ENCODE data around the gene FAM222A. TPM values are rescaled to one million over a fixed set of nuclear protein-coding genes. Genes with fewer than 3 reads are reported as not detected.

FAM222A gene
- total RNA-seq, 1 experiment from 2014 or later: 2.8 TPM

- no peak overlapping the region for H3K18ac ChIP-seq (ENCODE audit: insufficient read length, low read depth, low read length)
- TF ChIP-seq CTCF (conservative IDR thresholded peaks at IDR 0.05): no peak
- H3K9ac ChIP-seq (ENCODE audit: extremely low read depth, insufficient read length, low read length): no peak overlapping the region
- no peak overlapping the region for H3K23ac ChIP-seq (ENCODE audit: insufficient read length, low read depth, low read length)
- no peak overlapping the region for H3K4me2 ChIP-seq (ENCODE audit: insufficient read depth, insufficient read length, low read length)
- H2AK5ac ChIP-seq (ENCODE audit: insufficient read length, low read length): no peak overlapping the region
- no peak overlapping the region; a peak in 1 of 7 replicates for H3K27ac Mint-ChIP-seq
- H3K23me2 ChIP-seq (ENCODE audit: insufficient read length, low read depth, low read length, poor library complexity, severe bottlenecking): no peaks in the 10 kb centered on the region
- no peak overlapping the region for H2BK15ac ChIP-seq (ENCODE audit: low read depth, low read length)
- H4K8ac ChIP-seq (replicated peaks; ENCODE audit: insufficient read length, low read depth, low read length): no peak overlapping the region
- peaks cover 0 to 7% (median 3%) of the 10 kb centered on the region in 3 experiments; a peak in 2 of 7 replicates for H3K36me3 Mint-ChIP-seq (ENCODE audit: insufficient read depth in 1 of 3, low read depth in 3 of 3)
- H2BK12ac ChIP-seq (ENCODE audit: insufficient read length, low read depth, low read length): no peak overlapping the region
- peaks cover 6 to 12% of the 10 kb centered on the region in 2 experiments; a peak in 4 of 5 replicates for H3K9me3 Mint-ChIP-seq
- H4K20me1 ChIP-seq (ENCODE audit: control insufficient read depth, insufficient read depth, insufficient read length): no peaks in the 10 kb centered on the region
- H3K79me2 ChIP-seq (ENCODE audit: insufficient read depth, low read length): no peaks in the 10 kb centered on the region
- H4K91ac ChIP-seq (ENCODE audit: insufficient read length, low read depth, low read length): no peak overlapping the region
- H3K4me1 ChIP-seq (ENCODE audit: insufficient read depth, low read length): no peaks in the 10 kb centered on the region
- no peak overlapping the region for H3K4ac ChIP-seq (ENCODE audit: low read depth, low read length)
- WGBS (ENCODE audit: extremely low coverage, insufficient read length, low lambda C conversion rate): no CpG with 5 or more reads among the region's 6 CpGs
- H3K27me3 ChIP-seq (ENCODE audit: insufficient read depth, low read length): no peaks in the 10 kb centered on the region
- DNase-seq: peak; percentile 25
- no peak overlapping the region for H3T11ph ChIP-seq (ENCODE audit: low read length)
- H4K5ac ChIP-seq (ENCODE audit: insufficient read length, low read depth, low read length): no peak overlapping the region
- no peak overlapping the region for H3K27ac ChIP-seq (ENCODE audit: insufficient read length, low read depth, low read length)
- H2BK5ac ChIP-seq (ENCODE audit: insufficient read length, low read length): no peak overlapping the region
- H3K14ac ChIP-seq (ENCODE audit: insufficient read depth, low read length): no peak overlapping the region
- no peak overlapping the region for H3K56ac ChIP-seq (ENCODE audit: insufficient read length, low read depth, low read length)
- no peaks in the 10 kb centered on the region for H3K9me3 ChIP-seq (ENCODE audit: control insufficient read depth, low read depth, low read length)
- H3K4me3 Mint-ChIP-seq: no peak overlapping the region
- H3K4me1 Mint-ChIP-seq: peaks cover 0 to 10% of the 10 kb centered on the region in 2 experiments; a peak in 3 of 4 replicates
- H2BK120ac ChIP-seq (ENCODE audit: low read depth, low read length, poor library complexity, severe bottlenecking): no peak overlapping the region
- no peaks in the 10 kb centered on the region; the same call in 1 of the 2 replicates for H3K27me3 Mint-ChIP-seq (ENCODE audit: low read depth)
- H2AFZ ChIP-seq (ENCODE audit: low read length): no peak overlapping the region
- H2BK20ac ChIP-seq (ENCODE audit: low read depth, low read length, poor library complexity, severe bottlenecking): no peak overlapping the region
- no peaks in the 10 kb centered on the region for H3K79me1 ChIP-seq (ENCODE audit: insufficient read depth, low read depth, low read length, poor library complexity, severe bottlenecking)
These were observed 38.8 kb downstream of the FAM222A start for GRCh38 chr12:109752117-109753053.

Measured in H9 (cell line).